Muscle of leg (tissue), 11 donors: ENCODE data around the gene GPLD1. TPM values are rescaled to one million over a fixed set of nuclear protein-coding genes. Genes with fewer than 3 reads are reported as not detected.
"Not testable (repeated sequence)": the region's sequence is repeated elsewhere in the genome, so short reads cannot be mapped to it uniquely, and the experiment has no call there.

Experiments
- DNase-seq: peaks from one replicate; pipeline ENCODE4 v3.0.0; 2013
- H3K27ac ChIP-seq: one replicate; pipeline ENCODE4 v1.5.1; 2013; ENCODE audit warnings: mild to moderate bottlenecking, low read length, control low read depth
- H3K27me3 ChIP-seq: one replicate; pipeline ENCODE4 v1.6.1; 2013; ENCODE audit warnings: low read length; ENCODE audit not compliant: control insufficient read depth, insufficient read depth
- H3K36me3 ChIP-seq: one replicate; pipeline ENCODE4 v1.6.1; 2013; ENCODE audit warnings: low read length; ENCODE audit not compliant: control insufficient read depth, insufficient read depth
- H3K4me1 ChIP-seq: one replicate; pipeline ENCODE4 v1.6.1; 2013; ENCODE audit warnings: low read length; ENCODE audit not compliant: control insufficient read depth, insufficient read depth
- H3K4me3 ChIP-seq: one replicate; pipeline ENCODE4 v1.5.1; 2013; ENCODE audit warnings: low read length, control low read depth
- H3K9me3 ChIP-seq: replicated peaks from 2 replicates; pipeline ENCODE4 v1.6.1; 2013; ENCODE audit warnings: low read depth, low read length; ENCODE audit not compliant: control insufficient read depth
- WGBS: methylation state at CpG from one replicate; pipeline ENCODE4 v1.1.5; 2013; ENCODE audit warnings: missing lambda C conversion rate; ENCODE audit not compliant: insufficient coverage; 5-methylcytosine and 5-hydroxymethylcytosine counted together
- polyA plus RNA-seq, 8 donors: library from polyadenylated mRNA; unstranded; fragments of 120-200 nt; gene quantifications; one replicate each; pipeline versions ENCODE4 v1.2.1 to v1.2.3, GENCODE V29; 2013; ENCODE audit warnings: inconsistent platforms in 1 of 8, low replicate concordance in 1 of 8; ENCODE audit not compliant: insufficient read length in 8 of 8, insufficient read depth in 1 of 8
- total RNA-seq: library from RNA; stranded (reverse); fragments of 120-200 nt; gene quantifications from one replicate; pipeline ENCODE4 v1.2.4, GENCODE V29; 2013

GPLD1 gene
- total and polyA plus RNA-seq, 9 donors: 1.6 to 2.7 (median 2.0) TPM

DNA sequence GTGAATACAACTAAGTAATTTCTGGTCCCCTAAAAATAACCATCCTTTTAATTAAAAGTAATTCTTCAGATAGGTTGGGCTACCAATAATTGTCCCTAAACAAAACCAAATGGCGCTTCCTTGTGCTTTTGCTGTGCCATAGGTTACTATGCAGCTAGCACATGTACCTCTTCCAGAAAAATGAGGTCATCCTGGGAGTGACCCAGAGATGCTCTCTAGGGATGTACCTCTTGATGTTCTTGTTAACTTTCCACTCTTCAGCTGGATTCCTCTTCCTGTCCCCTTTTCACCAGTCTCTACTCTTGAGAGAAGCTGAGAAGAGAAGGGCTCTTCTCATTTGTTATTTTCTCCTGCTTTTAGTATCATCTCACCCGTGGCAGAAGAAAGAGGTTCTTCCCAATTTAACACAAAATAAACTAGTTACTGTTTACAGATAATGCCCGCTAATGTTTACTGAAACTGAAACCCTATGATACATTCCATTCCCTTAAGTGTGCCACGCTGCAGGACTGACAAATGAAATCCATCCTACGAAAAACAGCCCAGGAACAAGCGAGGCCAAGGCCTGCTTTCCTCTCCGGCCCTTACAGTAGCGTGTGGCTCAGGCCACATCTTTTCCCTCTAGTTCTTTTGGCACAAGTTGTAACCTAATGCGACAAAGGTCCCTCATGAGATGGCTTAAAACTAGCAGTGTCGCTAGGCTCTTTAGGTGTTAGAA is 62.5 kb downstream of the GPLD1 start:
- H3K9me3 ChIP-seq: no peaks in the 10 kb centered on the region
- 78% methylated on average over 6 of the region's 10 CpGs for WGBS
- H3K4me3 ChIP-seq: no peak overlapping the region
- DNase-seq: peak; percentile 26
- no peaks in the 10 kb centered on the region for H3K4me1 ChIP-seq
- H3K27ac ChIP-seq: no peak overlapping the region
- no peaks in the 10 kb centered on the region for H3K27me3 ChIP-seq
- H3K36me3 ChIP-seq: peaks cover 12% of the 10 kb centered on the region

- Histone ChIP-seq H3K4me1 (no peaks in the 10 kb centered on the region), H3K27ac (no peak overlapping the region), H3K9me3 (no peaks in the 10 kb centered on the region), H3K4me3 (no peak overlapping the region), H3K27me3 (no peaks in the 10 kb centered on the region), H3K36me3 (peaks cover 22% of the 10 kb centered on the region)
- WGBS: no CpG with 5 or more reads among the region's 2 CpGs
- DNase-seq: no peak
Measured at GRCh38 chr6:24425091-24425490, 64.3 kb downstream of the GPLD1 start.

DNA sequence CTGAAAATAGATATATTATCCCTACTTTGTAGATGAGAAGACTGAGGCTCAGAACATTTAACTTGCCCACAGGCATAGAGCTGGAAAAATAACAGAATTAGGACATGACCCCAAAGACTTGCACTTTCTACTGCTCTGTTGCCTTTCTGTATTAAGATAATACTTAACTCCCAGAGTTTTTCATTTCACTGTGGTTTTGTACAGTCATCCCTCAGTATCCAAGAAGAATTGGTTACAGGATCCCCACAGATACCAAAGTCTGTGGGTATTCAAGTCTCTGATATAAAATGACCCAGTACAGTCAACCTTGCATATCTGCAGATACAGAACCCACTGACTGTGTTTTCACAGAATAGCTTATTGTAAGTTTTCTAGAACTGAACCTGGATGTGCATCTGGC is 69.9 kb downstream of the GPLD1 start:
- Histone ChIP-seq H3K36me3 (peaks cover 37% of the 10 kb centered on the region), H3K4me3 (no peak overlapping the region), H3K27me3 (no peaks in the 10 kb centered on the region), H3K27ac (no peak overlapping the region), H3K4me1 (no peaks in the 10 kb centered on the region), H3K9me3 (no peaks in the 10 kb centered on the region)
- no peak for DNase-seq

DNA sequence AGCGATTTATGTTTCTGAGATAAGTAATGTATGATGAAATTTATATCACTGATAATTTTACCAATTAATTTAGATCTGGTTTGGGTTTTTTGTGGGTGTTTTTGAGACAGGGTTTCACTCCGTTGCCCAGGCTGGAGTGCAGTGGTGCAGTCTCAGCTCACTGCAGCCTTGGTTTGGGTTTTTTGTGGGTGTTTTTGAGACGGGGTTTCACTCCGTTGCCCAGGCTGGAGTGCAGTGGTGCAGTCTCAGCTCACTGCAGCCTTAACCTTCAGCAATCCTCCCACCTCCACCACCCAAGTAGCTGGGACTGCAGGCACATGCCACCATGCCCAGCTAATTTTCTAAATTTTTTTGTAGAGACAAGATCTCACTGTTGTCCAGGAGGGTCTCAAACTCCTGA is 73.6 kb downstream of the GPLD1 start:
- H3K27me3 ChIP-seq: no peaks in the 10 kb centered on the region
- WGBS: no CpG with 5 or more reads among the region's 4 CpGs
- H3K4me3 ChIP-seq: no peak overlapping the region
- no peaks in the 10 kb centered on the region for H3K4me1 ChIP-seq
- no peak for DNase-seq
- H3K9me3 ChIP-seq: no peaks in the 10 kb centered on the region
- no peak overlapping the region for H3K27ac ChIP-seq
- peaks cover 43% of the 10 kb centered on the region for H3K36me3 ChIP-seq

DNA sequence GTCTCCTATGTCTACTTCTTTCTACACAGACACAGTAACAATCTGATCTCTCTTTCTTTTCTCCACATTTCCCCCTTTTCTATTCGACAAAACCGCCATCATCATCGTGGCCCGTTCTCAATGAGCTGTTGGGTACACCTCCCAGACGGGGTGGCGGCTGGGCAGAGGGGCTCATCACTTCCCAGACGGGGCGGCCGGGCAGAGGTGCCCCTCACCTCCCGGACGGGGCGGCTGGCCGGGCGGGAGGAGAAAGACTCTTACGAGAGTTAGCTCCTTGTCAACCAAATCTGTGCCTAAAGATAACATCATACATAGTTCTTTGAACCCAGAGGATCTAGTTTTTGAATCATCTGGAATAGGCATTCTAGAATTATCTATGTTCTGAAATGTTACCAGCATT is 74.8 kb downstream of the GPLD1 start:
- not testable (repeated sequence) for H3K27ac ChIP-seq, DNase-seq, H3K9me3 ChIP-seq, H3K27me3 ChIP-seq, H3K4me1 ChIP-seq, H3K4me3 ChIP-seq
- H3K36me3 ChIP-seq: peaks cover 32% of the 10 kb centered on the region
- WGBS: 98% methylated on average over 14 of the region's 15 CpGs

DNA sequence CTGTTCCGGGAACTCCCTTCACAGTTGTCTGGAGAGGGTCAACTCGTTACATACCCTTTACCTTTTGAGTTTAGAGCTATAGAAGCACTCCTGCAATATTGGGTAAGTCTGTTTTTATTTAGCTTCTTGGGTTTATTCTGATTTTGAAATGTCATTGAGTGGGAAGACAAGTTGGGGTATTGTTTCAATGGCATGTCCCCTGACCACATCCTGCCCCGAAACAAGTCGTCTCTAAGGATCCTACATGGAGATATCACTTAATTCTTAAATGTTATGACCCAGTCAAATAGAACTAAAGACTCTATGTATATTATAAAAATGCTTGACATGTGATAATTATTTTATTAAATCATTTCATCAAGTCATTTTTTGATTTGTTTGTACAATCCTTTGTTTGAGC is 77.1 kb downstream of the GPLD1 start:
- no peak for DNase-seq
- Histone ChIP-seq H3K27me3 (no peaks in the 10 kb centered on the region), H3K4me1 (no peaks in the 10 kb centered on the region), H3K9me3 (no peaks in the 10 kb centered on the region), H3K4me3 (no peak overlapping the region), H3K27ac (no peak overlapping the region), H3K36me3 (peaks cover 31% of the 10 kb centered on the region)
- no CpG with 5 or more reads among the region's 4 CpGs for WGBS

DNA sequence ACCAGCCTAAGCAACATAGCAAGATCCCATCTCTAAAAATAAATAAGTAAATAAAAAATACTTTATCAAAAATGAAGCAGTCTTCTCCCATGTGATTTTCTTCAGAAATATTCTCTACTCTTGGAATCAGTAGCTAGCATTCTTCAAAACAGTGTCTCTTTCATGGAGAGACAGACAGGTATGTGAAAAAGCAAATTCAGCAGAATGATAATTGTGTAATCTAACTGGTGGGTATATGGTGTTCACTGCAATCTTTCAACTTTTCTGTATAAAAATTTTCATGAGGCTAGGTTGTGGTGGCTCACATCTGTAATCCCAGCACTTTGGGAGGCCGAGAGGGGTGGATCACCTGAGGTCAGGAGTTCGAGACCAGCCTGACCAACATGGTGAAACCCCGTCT is 78.8 kb downstream of the GPLD1 start:
- peaks cover 26% of the 10 kb centered on the region for H3K36me3 ChIP-seq
- DNase-seq: no peak
- H3K4me3 ChIP-seq: no peak overlapping the region
- no CpG with 5 or more reads among the region's 3 CpGs for WGBS
- no peak overlapping the region for H3K27ac ChIP-seq
- H3K4me1 ChIP-seq: no peaks in the 10 kb centered on the region
- no peaks in the 10 kb centered on the region for H3K9me3 ChIP-seq
- no peaks in the 10 kb centered on the region for H3K27me3 ChIP-seq

GRCh38 chr6:24408719-24409410 is 80.5 kb downstream of the GPLD1 start:
- no peaks in the 10 kb centered on the region for H3K4me1 ChIP-seq
- H3K36me3 ChIP-seq: peaks cover 29% of the 10 kb centered on the region
- no peaks in the 10 kb centered on the region for H3K27me3 ChIP-seq
- WGBS: 71% methylated on average over 2 of the region's 2 CpGs
- no peak overlapping the region for H3K4me3 ChIP-seq
- no peaks in the 10 kb centered on the region for H3K9me3 ChIP-seq
- no peak overlapping the region for H3K27ac ChIP-seq
- no peak for DNase-seq

DNA sequence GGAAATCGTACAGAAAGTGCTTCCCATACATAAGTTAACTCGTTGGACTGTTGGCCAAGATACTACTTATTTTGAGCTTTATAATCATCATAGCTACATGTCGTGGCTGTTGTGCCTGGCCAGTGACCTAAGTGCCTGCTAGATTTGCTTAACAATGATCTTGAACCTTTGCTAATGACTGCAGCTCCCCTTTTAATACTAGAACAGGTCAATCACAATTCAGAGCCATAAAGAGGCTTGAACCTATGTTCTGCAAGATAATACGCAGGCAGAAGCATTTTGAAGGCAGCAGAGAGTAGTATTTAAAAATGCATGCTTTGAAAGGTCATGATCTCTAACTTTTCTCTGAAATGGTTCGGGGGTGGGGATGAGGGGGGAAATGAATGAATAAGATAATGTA is 84.1 kb downstream of the GPLD1 start:
- H3K4me3 ChIP-seq: no peak overlapping the region
- H3K9me3 ChIP-seq: no peaks in the 10 kb centered on the region
- H3K36me3 ChIP-seq: peaks cover 13% of the 10 kb centered on the region
- peaks cover 3% of the 10 kb centered on the region for H3K4me1 ChIP-seq
- no peak for DNase-seq
- 96% methylated on average over 5 of the region's 5 CpGs for WGBS
- H3K27ac ChIP-seq: no peak overlapping the region
- no peaks in the 10 kb centered on the region for H3K27me3 ChIP-seq

- no peaks in the 10 kb centered on the region for H3K9me3 ChIP-seq
- no peak for DNase-seq
- WGBS: no CpG with 5 or more reads among the region's 12 CpGs
- H3K36me3 ChIP-seq: peaks cover 10% of the 10 kb centered on the region
- H3K27me3 ChIP-seq: peaks cover 6% of the 10 kb centered on the region
- H3K4me3 ChIP-seq: peak overlapping the region; percentile 94
- peaks cover 3% of the 10 kb centered on the region for H3K4me1 ChIP-seq
- H3K27ac ChIP-seq: peak overlapping the region; percentile 80
Measured at GRCh38 chr6:24403501-24403824, 85.9 kb downstream of the GPLD1 start.
